Prostate gland (tissue), 2 donors: ENCODE results near the gene MAP6.

Experiments
- POLR2A ChIP-seq: fragments of 450-650 bp; IDR thresholded peaks from one replicate; pipeline ENCODE4 v1.6.1; 2016; ENCODE audit warnings: antibody characterized with exemption, mild to moderate bottlenecking
- TF ChIP-seq, protein P1 (sequence below), 4 experiments: fragments of 200-600 bp in 2 of 4; fragments of 450-650 bp in 2 of 4; sonication (generic) in 2 of 4; IDR thresholded peaks; 1 replicate in 3 of 4; 2 replicates in 1 of 4; pipeline ENCODE4 v1.5.1; 2016 to 2019; ENCODE audit warnings: antibody characterized with exemption in 4 of 4, mild to moderate bottlenecking in 2 of 4, moderate library complexity in 2 of 4

DNA sequence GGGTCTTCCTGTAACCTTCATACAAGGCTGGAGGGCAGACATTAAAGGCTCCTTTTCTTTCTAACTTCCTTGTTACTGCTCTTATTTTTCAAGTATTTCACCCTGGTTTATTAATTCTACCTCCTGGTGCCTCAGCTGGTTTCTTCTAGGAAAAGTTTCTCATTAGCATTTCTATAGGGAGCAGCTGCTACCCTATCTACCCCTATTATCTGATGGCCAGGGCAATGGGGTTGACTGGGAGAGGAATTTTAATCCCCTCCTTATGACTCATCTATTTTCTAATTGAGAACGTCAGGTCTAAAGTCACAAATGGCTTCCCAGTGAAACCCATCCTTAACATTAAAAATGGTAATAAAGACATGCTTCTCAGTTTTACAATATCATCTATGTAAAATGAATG is 5.0 kb downstream of the MAP6 start:
- TF ChIP-seq, protein P1, sequence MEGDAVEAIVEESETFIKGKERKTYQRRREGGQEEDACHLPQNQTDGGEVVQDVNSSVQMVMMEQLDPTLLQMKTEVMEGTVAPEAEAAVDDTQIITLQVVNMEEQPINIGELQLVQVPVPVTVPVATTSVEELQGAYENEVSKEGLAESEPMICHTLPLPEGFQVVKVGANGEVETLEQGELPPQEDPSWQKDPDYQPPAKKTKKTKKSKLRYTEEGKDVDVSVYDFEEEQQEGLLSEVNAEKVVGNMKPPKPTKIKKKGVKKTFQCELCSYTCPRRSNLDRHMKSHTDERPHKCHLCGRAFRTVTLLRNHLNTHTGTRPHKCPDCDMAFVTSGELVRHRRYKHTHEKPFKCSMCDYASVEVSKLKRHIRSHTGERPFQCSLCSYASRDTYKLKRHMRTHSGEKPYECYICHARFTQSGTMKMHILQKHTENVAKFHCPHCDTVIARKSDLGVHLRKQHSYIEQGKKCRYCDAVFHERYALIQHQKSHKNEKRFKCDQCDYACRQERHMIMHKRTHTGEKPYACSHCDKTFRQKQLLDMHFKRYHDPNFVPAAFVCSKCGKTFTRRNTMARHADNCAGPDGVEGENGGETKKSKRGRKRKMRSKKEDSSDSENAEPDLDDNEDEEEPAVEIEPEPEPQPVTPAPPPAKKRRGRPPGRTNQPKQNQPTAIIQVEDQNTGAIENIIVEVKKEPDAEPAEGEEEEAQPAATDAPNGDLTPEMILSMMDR (IDR thresholded peaks at IDR 0.05): no peak
- no peak for TF ChIP-seq POLR2A
